ENCODE data around the gene PHKB.

Gene PHKB

DNA sequence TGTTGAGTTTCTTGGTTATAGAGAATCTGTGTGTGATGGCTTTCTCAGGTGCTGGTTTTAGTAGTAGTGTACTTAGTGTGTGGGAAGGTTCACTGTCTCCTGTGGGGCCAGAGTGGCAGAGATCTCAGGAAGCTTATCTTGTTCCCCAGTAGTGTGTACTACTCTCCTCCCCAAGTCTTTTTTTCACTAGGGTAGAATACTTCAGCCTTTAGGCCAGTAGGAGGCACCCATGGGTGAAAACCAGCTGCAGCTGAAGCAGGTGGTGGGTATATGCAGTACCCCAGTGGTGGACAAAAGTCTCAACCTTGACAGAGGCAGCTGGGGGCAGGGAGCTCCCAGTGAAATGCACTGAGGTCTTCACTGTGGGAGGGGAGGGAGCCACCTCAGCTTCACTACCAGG is 109.9 kb downstream of the PHKB start:
- no peak for TF ChIP-seq CTCF (IDR thresholded peaks at IDR 0.05; ENCODE audit: low read length, missing control alignments)
- no peak overlapping the region for H3K4me3 ChIP-seq (replicated peaks; ENCODE audit: low read depth, low read length)
- DNase-seq (ENCODE audit: low read depth) = no peak

GRCh38 chr16:47571711-47572110 is 110.6 kb downstream of the PHKB start:
- no peak for DNase-seq (ENCODE audit: low read depth)
- no peak for TF ChIP-seq CTCF (IDR thresholded peaks at IDR 0.05; ENCODE audit: low read length, missing control alignments)
- H3K4me3 ChIP-seq (replicated peaks; ENCODE audit: low read depth, low read length) = no peak overlapping the region

DNA sequence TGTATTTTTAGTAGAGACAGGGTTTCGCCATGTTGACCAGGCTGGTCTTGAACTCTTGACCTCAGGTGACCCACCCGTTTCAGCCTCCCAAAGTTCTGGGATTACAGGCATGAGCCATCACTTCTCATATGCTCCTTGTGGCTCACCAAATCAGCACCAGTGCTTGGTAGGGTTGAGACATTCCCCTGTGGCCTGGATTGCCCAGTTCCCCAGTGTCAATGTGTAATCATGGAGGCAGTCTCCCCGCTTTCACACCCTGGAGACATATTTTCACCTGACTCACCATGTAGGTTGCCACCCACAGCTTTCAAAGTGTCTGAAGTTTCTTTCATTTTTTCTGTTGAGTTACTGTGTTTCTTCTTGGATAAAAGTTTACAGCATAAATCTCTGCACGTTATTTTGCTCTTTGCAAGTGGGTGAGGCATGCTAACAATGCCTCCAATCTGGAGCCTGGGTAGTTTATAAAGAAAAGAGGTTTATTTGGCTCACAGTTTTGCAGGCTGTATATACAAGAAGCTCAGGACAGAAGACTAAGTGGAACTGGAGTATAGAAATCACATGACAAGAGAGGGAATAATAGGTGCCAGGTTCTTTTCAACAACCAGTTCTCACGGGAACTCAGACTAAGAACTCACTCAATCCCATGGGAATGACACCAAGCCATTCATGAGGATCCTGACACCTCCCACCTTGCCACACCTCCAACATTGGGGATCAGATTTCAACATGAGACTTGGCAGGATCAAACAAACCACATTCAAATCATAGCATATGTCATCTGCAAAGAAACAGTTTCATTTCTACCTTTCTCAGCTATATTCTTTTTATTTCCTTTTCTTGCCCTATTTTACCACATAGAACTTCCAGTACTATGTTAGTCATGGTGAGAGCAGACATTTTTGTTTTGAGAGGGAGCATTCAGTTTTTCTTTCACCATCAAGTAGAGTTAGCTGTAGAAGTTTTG is 113.2 kb downstream of the PHKB start:
- no peak for TF ChIP-seq CTCF (IDR thresholded peaks at IDR 0.05; ENCODE audit: low read length, missing control alignments)
- peak; percentile 50 for DNase-seq (ENCODE audit: low read depth)
- H3K4me3 ChIP-seq (replicated peaks; ENCODE audit: low read depth, low read length) = no peak overlapping the region

GRCh38 chr16:47577029-47577428 is 115.9 kb downstream of the PHKB start:
- H3K4me3 ChIP-seq (replicated peaks; ENCODE audit: low read depth, low read length) = no peak overlapping the region
- TF ChIP-seq CTCF (IDR thresholded peaks at IDR 0.05; ENCODE audit: low read length, missing control alignments) = no peak
- DNase-seq (ENCODE audit: low read depth) = no peak

GRCh38 chr16:47578033-47578432 is 116.9 kb downstream of the PHKB start:
- no peak for TF ChIP-seq CTCF (IDR thresholded peaks at IDR 0.05; ENCODE audit: low read length, missing control alignments)
- DNase-seq (ENCODE audit: low read depth) = no peak
- no peak overlapping the region for H3K4me3 ChIP-seq (replicated peaks; ENCODE audit: low read depth, low read length)

GRCh38 chr16:47578573-47578972 is 117.4 kb downstream of the PHKB start:
- peak; percentile 15 for DNase-seq (ENCODE audit: low read depth)
- H3K4me3 ChIP-seq (replicated peaks; ENCODE audit: low read depth, low read length) = no peak overlapping the region
- TF ChIP-seq CTCF (IDR thresholded peaks at IDR 0.05; ENCODE audit: low read length, missing control alignments) = no peak

DNA sequence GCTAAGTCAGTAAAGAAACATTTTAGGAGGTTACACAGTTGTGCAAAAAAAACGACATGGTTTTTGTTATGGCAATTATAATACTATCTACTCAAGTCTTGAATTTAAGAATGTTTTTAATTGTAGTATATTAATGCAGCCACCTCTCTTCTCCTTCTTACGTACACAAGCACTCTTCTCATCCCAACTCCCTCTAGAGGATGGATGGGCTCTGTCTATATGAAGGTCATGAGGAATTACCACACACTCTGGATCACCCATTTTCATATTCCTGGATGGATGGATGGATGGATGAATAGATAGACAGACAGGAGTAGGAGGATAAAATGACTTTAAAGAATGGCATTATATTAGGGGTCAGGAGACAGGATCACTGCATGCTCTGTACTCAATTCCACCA is 120.0 kb downstream of the PHKB start:
- H3K4me3 ChIP-seq (replicated peaks; ENCODE audit: low read depth, low read length) = no peak overlapping the region
- peak; percentile 15 for TF ChIP-seq CTCF (IDR thresholded peaks at IDR 0.05; ENCODE audit: low read length, missing control alignments)
- peak; percentile 6 for DNase-seq (ENCODE audit: low read depth)
